IMR-90 (cell line): Measurements from ENCODE around the gene ERICH6. TPM values are rescaled to one million over a fixed set of nuclear protein-coding genes. Genes with fewer than 3 reads are reported as not detected.

Experiments
- ATAC-seq: fragments of 200-7000 bp; cut with Tn5 transposase; 2 replicates; pipeline ENCODE4 v1.9.1; 2020; ENCODE audit warnings: low read depth, mild to moderate bottlenecking, moderate library complexity
- BruUV-seq: library from RNA; stranded (reverse); fragments of 400-500 nt; replicated peaks from 2 replicates; lab custom pipeline; 2021; lab: Mats Ljungman, UMichigan
- CTCF ChIA-PET: fragments of 300-600 bp; formaldehyde crosslinking; extraction: SDS; loops from one replicate; lab custom pipeline; 2021; ENCODE audit warnings: antibody characterized with exemption; lab: Yijun Ruan, JAX
- POLR2A ChIA-PET: fragments of 300-600 bp; sonication (Branson Sonifier 250); formaldehyde crosslinking; loops from one replicate; lab custom pipeline; 2022; ENCODE audit warnings: antibody characterized with exemption; ENCODE audit not compliant: unreplicated experiment; lab: Charles Lee
- DNase-seq: peaks from one replicate; pipeline ENCODE4 v3.0.0; 2013
- H2AFZ ChIP-seq: replicated peaks from 2 replicates; pipeline ENCODE3; 2013; ENCODE audit warnings: low read length, mild to moderate bottlenecking; ENCODE audit not compliant: poor library complexity
- H2AK5ac ChIP-seq: 2 replicates; pipeline ENCODE4 v1.6.1; 2013; ENCODE audit warnings: low read depth, low read length, inconsistent platforms
- H2AK9ac ChIP-seq: replicated peaks from 2 replicates; pipeline ENCODE3; 2013; ENCODE audit warnings: mild to moderate bottlenecking, low read depth, low read length, moderate library complexity; ENCODE audit not compliant: poor library complexity
- H2BK120ac ChIP-seq: 2 replicates; pipeline ENCODE4 v1.6.1; 2013; ENCODE audit warnings: low read depth, low read length, inconsistent platforms
- H2BK15ac ChIP-seq: 3 replicates; pipeline ENCODE4 v1.6.1; 2013; ENCODE audit warnings: low read depth, low read length, inconsistent platforms
- H2BK20ac ChIP-seq: 2 replicates; pipeline ENCODE4 v1.6.1; 2013; ENCODE audit warnings: low read depth, mild to moderate bottlenecking, inconsistent platforms, low read length, moderate library complexity
- H2BK5ac ChIP-seq: 2 replicates; pipeline ENCODE4 v1.6.1; 2013; ENCODE audit warnings: mild to moderate bottlenecking, low read depth, low read length, inconsistent platforms; ENCODE audit not compliant: poor library complexity, severe bottlenecking
- H3K14ac ChIP-seq: replicated peaks from 2 replicates; pipeline ENCODE4 v1.6.1; 2013; ENCODE audit warnings: low read depth, low read length, inconsistent platforms
- H3K18ac ChIP-seq: 2 replicates; pipeline ENCODE4 v1.6.1; 2013; ENCODE audit warnings: low read depth, low read length, control low read depth
- H3K23ac ChIP-seq: 2 replicates; pipeline ENCODE4 v1.6.1; 2013; ENCODE audit warnings: low read depth, low read length, inconsistent platforms
- H3K27ac ChIP-seq: 2 replicates; pipeline ENCODE4 v1.5.1; 2013; ENCODE audit warnings: mild to moderate bottlenecking, control low read depth, low read length; ENCODE audit not compliant: insufficient read depth
- H3K27me3 ChIP-seq: 2 replicates; pipeline ENCODE4 v1.6.1; 2013; ENCODE audit warnings: low read length; ENCODE audit not compliant: control insufficient read depth, insufficient read depth
- H3K36me3 ChIP-seq: 2 replicates; pipeline ENCODE4 v1.6.1; 2013; ENCODE audit warnings: low read length, mixed read lengths; ENCODE audit not compliant: control insufficient read depth, insufficient read depth
- H3K4ac ChIP-seq: 2 replicates; pipeline ENCODE4 v1.6.1; 2013; ENCODE audit warnings: low read depth, low read length, inconsistent platforms
- H3K4me1 ChIP-seq: 2 replicates; pipeline ENCODE4 v1.6.1; 2013; ENCODE audit warnings: low read length, mixed read lengths; ENCODE audit not compliant: control insufficient read depth, insufficient read depth
- H3K4me2 ChIP-seq: 2 replicates; pipeline ENCODE4 v1.6.1; 2013; ENCODE audit warnings: low read depth, mild to moderate bottlenecking, control low read depth, low read length, moderate library complexity
- H3K4me3 ChIP-seq: 2 replicates; pipeline ENCODE4 v1.5.1; 2013; ENCODE audit warnings: low read depth, mild to moderate bottlenecking, control low read depth, low read length, moderate library complexity; ENCODE audit not compliant: insufficient read depth
- H3K56ac ChIP-seq: 2 replicates; pipeline ENCODE4 v1.6.1; 2013; ENCODE audit warnings: low read length, inconsistent platforms; ENCODE audit not compliant: insufficient read depth; ENCODE audit errors: extremely low read depth
- H3K79me1 ChIP-seq, 2 experiments: 2 replicates each; pipeline ENCODE4 v1.6.1; 2013; ENCODE audit warnings: low read length in 2 of 2, inconsistent platforms in 1 of 2, low read depth in 1 of 2
- H3K9ac ChIP-seq: 2 replicates; pipeline ENCODE4 v1.6.1; 2013; ENCODE audit warnings: low read depth, low read length, control low read depth
- H3K9me1 ChIP-seq: 2 replicates; pipeline ENCODE4 v1.6.1; 2013; ENCODE audit warnings: low read length, inconsistent platforms; ENCODE audit not compliant: insufficient read depth
- H3K9me3 ChIP-seq: 2 replicates; pipeline ENCODE4 v1.6.1; 2013; ENCODE audit warnings: low read length; ENCODE audit not compliant: control insufficient read depth, insufficient read depth
- H4K20me1 ChIP-seq: 2 replicates; pipeline ENCODE4 v1.6.1; 2013; ENCODE audit warnings: low read length, inconsistent platforms; ENCODE audit not compliant: insufficient read depth
- H4K5ac ChIP-seq: 2 replicates; pipeline ENCODE4 v1.6.1; 2013; ENCODE audit warnings: mild to moderate bottlenecking, low read depth, low read length, control low read depth
- H4K8ac ChIP-seq, 2 experiments: 2 replicates each; pipeline ENCODE4 v1.6.1; 2013; ENCODE audit warnings: low read depth in 2 of 2, low read length in 2 of 2, control low read depth in 1 of 2, inconsistent platforms in 1 of 2
- H4K91ac ChIP-seq: 2 replicates; pipeline ENCODE4 v1.6.1; 2013; ENCODE audit warnings: low read depth, low read length, inconsistent platforms; ENCODE audit not compliant: insufficient read depth
- POLR2A ChIP-seq: IDR thresholded peaks from 2 replicates; pipeline ENCODE4 v1.6.1; 2012; ENCODE audit warnings: mild to moderate bottlenecking, low read depth, low read length
- RAD21 ChIP-seq: IDR thresholded peaks from 2 replicates; pipeline ENCODE4 v1.6.1; 2012; ENCODE audit warnings: low read length, improper control_type of control experiment
- RFX5 ChIP-seq: IDR thresholded peaks from 2 replicates; pipeline ENCODE4 v1.8.0; 2012; ENCODE audit warnings: low read depth, mild to moderate bottlenecking, low read length, moderate library complexity
- SMC3 ChIP-seq: fragments of 150-350 bp; IDR thresholded peaks from 2 replicates; pipeline ENCODE4 v1.6.1; 2016; ENCODE audit warnings: low read depth, mild to moderate bottlenecking, antibody characterized with exemption, low read length, moderate library complexity
- USF2 ChIP-seq: fragments of 150-350 bp; IDR thresholded peaks from 2 replicates; pipeline ENCODE4 v1.6.1; 2017; ENCODE audit warnings: mild to moderate bottlenecking, antibody characterized with exemption, low read length, low read depth
- WGBS, 2 experiments: methylation state at CpG; one replicate each; pipeline versions ENCODE4 v1.1.5 to v1.1.7; 2013; ENCODE audit warnings: missing lambda C conversion rate in 2 of 2; ENCODE audit not compliant: insufficient read length in 1 of 2; ENCODE audit errors: extremely low coverage in 2 of 2; 5-methylcytosine and 5-hydroxymethylcytosine counted together
- dilution Hi-C: fragments of 300-500 bp; cut with HindIII; formaldehyde crosslinking; loops from one replicate; pipeline ENCODE4 v1.14.3; 2018; ENCODE audit warnings: low sequenced_read_pairs; ENCODE audit not compliant: unreplicated experiment
- in situ Hi-C: fragments of 300-500 bp; cut with MboI; formaldehyde crosslinking; loops from 3 replicates; pipeline ENCODE4 v1.14.3; 2019; ENCODE audit warnings: low sequenced_read_pairs, inconsistent platforms, mixed read lengths
- intact Hi-C: fragments of 100-400 bp; cut with micrococcal nuclease; formaldehyde crosslinking; loops from 2 replicates; pipeline ENCODE4 v1.10.0; 2022
- polyA plus RNA-seq, 3 experiments: library from polyadenylated mRNA; depleted of rRNA; stranded (reverse); fragments of >200 nt; gene quantifications; 2 replicates each; pipeline ENCODE4 v1.2.3, GENCODE V29; 2012; ENCODE audit warnings: low replicate concordance in 1 of 3
- total RNA-seq: library from RNA; depleted of rRNA; stranded (reverse); fragments of >200 nt; gene quantifications from 2 replicates; pipeline ENCODE4 v1.2.3, GENCODE V29; 2012

The ERICH6 gene
- total and polyA plus RNA-seq, 2 of the 4 experiments (the other 2 are of a cell fraction) = under 0.01 TPM; not detected in 1

DNA sequence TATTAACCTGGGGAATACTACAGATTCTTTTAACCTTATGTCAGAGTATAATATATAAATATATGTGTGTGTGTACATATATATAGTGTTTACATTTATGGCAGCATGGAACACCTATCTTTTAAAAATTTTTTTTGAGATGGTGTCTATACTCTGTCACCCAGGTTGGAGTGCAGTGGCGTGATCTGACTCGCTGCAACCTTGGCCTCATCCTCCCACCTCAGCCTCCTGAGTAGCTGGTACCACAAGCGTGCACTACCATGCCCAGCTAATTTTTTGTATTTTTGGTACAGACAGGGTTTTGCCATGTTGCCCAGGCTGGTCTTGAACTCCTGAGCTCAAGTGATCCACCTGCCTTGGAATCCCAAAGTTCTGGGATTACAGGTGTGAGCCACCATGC lies 18.5 kb upstream of the ERICH6 start:
- TF ChIP-seq RAD21 (no peak), RFX5 (no peak), SMC3 (no peak), POLR2A (no peak), USF2 (no peak)
- intact Hi-C loops = loop anchor here (5.0 kb wide), 2 partner anchors 125 to 365 kb away; partner anchors contain the start of gene MED12L
- WGBS, 2 experiments = no CpG with 5 or more reads among the region's 3 CpGs

More for the DNA sequence above, 18.5 kb upstream of the ERICH6 start:
- H3K4me3 ChIP-seq = no peak overlapping the region
- ChIA-PET POLR2A (no interaction called here), CTCF (interaction anchor here (0.6 to 2.5 kb wide), 4 partner anchors 143 to 560 kb away, joined by 3 to 8 read pairs (median 3); no protein-coding TSS in a partner anchor)
- no peak overlapping the region for H4K5ac ChIP-seq
- no peak overlapping the region for H3K27ac ChIP-seq
- no peak for ATAC-seq
- H3K4me2 ChIP-seq = no peak overlapping the region
- no peak overlapping the region for H4K8ac ChIP-seq
- no peaks in the 10 kb centered on the region for H3K4me1 ChIP-seq
- H3K4ac ChIP-seq = no peak overlapping the region
- no peak overlapping the region for H2BK15ac ChIP-seq
- no peaks in the 10 kb centered on the region; the same call in 1 of the 2 replicates for H3K9me3 ChIP-seq
- H2BK120ac ChIP-seq = no peak overlapping the region
- in situ Hi-C loops = loop anchor here (10.0 kb wide), 1 partner anchor 423 kb away; no protein-coding TSS in a partner anchor
- no peak overlapping the region for H3K9ac ChIP-seq
- DNase-seq = no peak
- H2AK5ac ChIP-seq = no peak overlapping the region
- H3K27me3 ChIP-seq = peaks cover 4% of the 10 kb centered on the region
- dilution Hi-C loops = no loop called here
- no peaks in the 10 kb centered on the region for H3K9me1 ChIP-seq
- H3K23ac ChIP-seq = no peak overlapping the region
- H2BK5ac ChIP-seq = no peak overlapping the region
- no peaks in the 10 kb centered on the region for H3K79me1 ChIP-seq
- no peak overlapping the region for H2AK9ac ChIP-seq
- no peak overlapping the region for H2BK20ac ChIP-seq
- BruUV-seq = no TSS peak
- no peak overlapping the region for H4K91ac ChIP-seq
- H2AFZ ChIP-seq = no peak overlapping the region
- H4K20me1 ChIP-seq = no peaks in the 10 kb centered on the region
- no peak overlapping the region for H3K56ac ChIP-seq
- H3K36me3 ChIP-seq = no peaks in the 10 kb centered on the region
- no peak overlapping the region for H3K14ac ChIP-seq
- H3K18ac ChIP-seq = no peak overlapping the region
